SH-SY5Y (cell line): ENCODE results near the gene LHX3.

Experiments
- GATA2 ChIP-seq: IDR thresholded peaks from 2 replicates; pipeline ENCODE4 v1.6.1; 2011; ENCODE audit warnings: mild to moderate bottlenecking, low read depth, low read length
- GATA3 ChIP-seq: IDR thresholded peaks from 2 replicates; pipeline ENCODE4 v1.6.1; 2011; ENCODE audit warnings: low read depth, mild to moderate bottlenecking, low read length, moderate library complexity

DNA sequence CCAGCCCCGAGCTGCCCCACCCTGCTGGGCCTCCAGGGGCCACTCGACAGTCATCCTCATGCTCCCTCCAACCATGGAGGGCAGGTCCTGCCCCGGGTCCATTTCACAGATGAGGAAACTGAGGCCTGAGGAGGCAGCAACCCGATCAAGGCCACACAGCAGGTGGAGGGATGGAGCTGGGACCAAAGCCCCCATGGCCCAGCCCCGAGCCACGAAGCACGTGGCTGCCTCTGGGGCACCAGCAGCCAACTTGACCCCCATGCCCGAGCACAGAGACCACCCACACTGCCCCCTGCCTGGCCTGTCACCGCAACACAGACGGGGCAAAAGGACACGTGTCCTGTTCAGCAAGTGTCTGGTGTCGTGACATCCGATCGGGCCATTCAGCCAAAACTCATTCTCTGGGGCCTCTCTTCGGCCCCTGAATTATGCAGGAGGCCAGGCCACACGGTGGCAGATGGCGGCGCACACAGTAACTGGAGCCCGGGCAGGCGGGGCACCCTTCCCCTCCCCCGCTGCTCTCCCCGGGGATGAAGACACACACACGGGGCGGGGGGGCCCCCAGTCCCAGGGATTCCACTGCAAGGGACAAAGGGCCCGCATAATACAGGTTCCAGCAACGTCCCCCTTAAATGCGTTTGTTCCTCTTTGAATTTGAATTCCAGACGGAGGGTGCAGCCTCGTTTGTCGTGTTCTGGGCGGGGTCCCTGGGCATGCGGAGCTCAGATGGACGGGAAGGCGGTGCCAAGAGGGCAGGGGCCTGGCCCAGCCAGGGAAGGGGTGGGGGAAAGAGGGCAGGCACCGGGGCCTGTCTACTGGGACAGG lies 56.8 kb downstream of the LHX3 start:
- TF ChIP-seq GATA3, result no peak
- TF ChIP-seq GATA2, result no peak
